Measurements from ENCODE around the gene RRP12. TPM values are rescaled to one million over a fixed set of nuclear protein-coding genes. Genes with fewer than 3 reads are reported as not detected.

Gene RRP12
- total RNA-seq = 10 to 100 TPM; 13.0 to 22.1 TPM

GRCh38 chr10:97400665-97401454 is at the start of gene RRP12:
TSS of gene RRP12 (minus strand) at chr10:97401340. CDS start at chr10:97401231, 109 bp downstream.
- H3K36me3 ChIP-seq (replicated peaks in 1 of 2; ENCODE audit: insufficient read depth in 1 of 2, low read depth in 2 of 2) = peaks cover 4 to 15% of the 10 kb centered on the region in 2 donors
- ATAC-seq (peak; percentile 100), DNase-seq (peak; percentile 89 to 98 (median 92))
- 0 to 1% methylated on average over 16 to 38 of the region's 39 CpGs for WGBS, 2 donors
- intact Hi-C loops (cut with DNase I) = no loop called here
- H3K4me3 ChIP-seq = peak within 1 kb of the TSS; percentile 48 to 95
- H3K9me3 ChIP-seq = no peaks in the 10 kb centered on the region
- no peaks in the 10 kb centered on the region for H3K27me3 ChIP-seq
- TF ChIP-seq CTCF (IDR thresholded peaks at IDR 0.05) = peak in 1 of 7 experiments; percentile 12
- TF ChIP-seq POLR2A (IDR thresholded peaks at IDR 0.05) = peak in 2 of 3 donors; percentile 77 to 88
- H3K27ac ChIP-seq = peak within 1 kb of the TSS; percentile 65 to 95 (median 83)
- H3K4me1 ChIP-seq = peaks cover 14% of the 10 kb centered on the region

GRCh38 chr10:97450828-97451227 is 49.7 kb upstream of the RRP12 start:
- Histone ChIP-seq H3K9me3 (no peaks in the 10 kb centered on the region), H3K4me1 (peaks cover 36% of the 10 kb centered on the region), H3K36me3 (replicated peaks in 1 of 2; ENCODE audit: insufficient read depth in 1 of 2, low read depth in 2 of 2) (peaks cover 0 to under 1% of the 10 kb centered on the region in 2 donors), H3K4me3 (no peak overlapping the region), H3K27ac (no peak overlapping the region), H3K27me3 (no peaks in the 10 kb centered on the region)
- no peak for TF ChIP-seq POLR2A (IDR thresholded peaks at IDR 0.05)
- no peak for TF ChIP-seq CTCF (IDR thresholded peaks at IDR 0.05)
- no peak for DNase-seq
- no peak for ATAC-seq
- WGBS, 2 donors = 58 to 71% methylated on average over 2 of the region's 2 CpGs
- intact Hi-C loops (cut with DNase I) = no loop called here

GRCh38 chr10:97445722-97446639 is 44.8 kb upstream of the RRP12 start, which contains the start of the genes EXOSC1 and ZDHHC16:
TSS of gene EXOSC1 (minus strand) at chr10:97446006. CDS start at chr10:97445985, 21 bp downstream.
TSS of gene ZDHHC16 (plus strand) at chr10:97446175. CDS start at chr10:97451676, 5,501 bp downstream.
- DNase-seq (peak; percentile 87 to 93 (median 90)), ATAC-seq (peak; percentile 99)
- H3K9me3 ChIP-seq = no peaks in the 10 kb centered on the region
- H3K4me1 ChIP-seq = peaks cover 34% of the 10 kb centered on the region
- WGBS, 2 donors = 0% methylated on average over 14 to 66 of the region's 66 CpGs
- peak within 1 kb of the TSS in 3 of 4 donors; percentile 45 to 75 (median 63) for H3K27ac ChIP-seq
- peak within 1 kb of the TSS; percentile 89 to 93 for H3K4me3 ChIP-seq
- TF ChIP-seq POLR2A (IDR thresholded peaks at IDR 0.05) (peak in 2 of 3 donors; percentile 60 to 76), CTCF (IDR thresholded peaks at IDR 0.05) (peak in 1 of 7 experiments; percentile 20)
- H3K27me3 ChIP-seq = no peaks in the 10 kb centered on the region
- intact Hi-C loops (cut with DNase I) = loop anchor here (5.0 kb wide), 1 partner anchor 51 kb away; the partner anchor contains the start of genes MMS19 and UBTD1
- peaks cover 2 to 4% of the 10 kb centered on the region in 2 donors for H3K36me3 ChIP-seq (replicated peaks in 1 of 2; ENCODE audit: insufficient read depth in 1 of 2, low read depth in 2 of 2)

- no peak for TF ChIP-seq POLR2A (IDR thresholded peaks at IDR 0.05)
- TF ChIP-seq CTCF (IDR thresholded peaks at IDR 0.05) = no peak
Measured at GRCh38 chr10:97445357-97445721, 44.2 kb upstream of the RRP12 start.

More at GRCh38 chr10:97445357-97445721, 44.2 kb upstream of the RRP12 start:
- DNase-seq = no peak
- H3K9me3 ChIP-seq = no peaks in the 10 kb centered on the region
- intact Hi-C loops (cut with DNase I) = loop anchor here (5.0 kb wide), 1 partner anchor 52 kb away; the partner anchor contains the start of genes MMS19 and UBTD1
- no peaks in the 10 kb centered on the region for H3K27me3 ChIP-seq
- H3K4me3 ChIP-seq = peak overlapping the region; percentile 89 to 93
- no peak for ATAC-seq
- peaks cover 6 to 8% of the 10 kb centered on the region in 2 donors for H3K36me3 ChIP-seq (replicated peaks in 1 of 2; ENCODE audit: insufficient read depth in 1 of 2, low read depth in 2 of 2)
- WGBS, 2 donors = 0 to 1% methylated on average over 10 to 13 of the region's 13 CpGs
- H3K27ac ChIP-seq = peak overlapping the region in 2 of 4 donors; percentile 63 to 75
- H3K4me1 ChIP-seq = peaks cover 34% of the 10 kb centered on the region

Measured in body of pancreas (tissue), 4 donors.